ENCODE data around the gene GCNA.

GCNA gene, protein sequence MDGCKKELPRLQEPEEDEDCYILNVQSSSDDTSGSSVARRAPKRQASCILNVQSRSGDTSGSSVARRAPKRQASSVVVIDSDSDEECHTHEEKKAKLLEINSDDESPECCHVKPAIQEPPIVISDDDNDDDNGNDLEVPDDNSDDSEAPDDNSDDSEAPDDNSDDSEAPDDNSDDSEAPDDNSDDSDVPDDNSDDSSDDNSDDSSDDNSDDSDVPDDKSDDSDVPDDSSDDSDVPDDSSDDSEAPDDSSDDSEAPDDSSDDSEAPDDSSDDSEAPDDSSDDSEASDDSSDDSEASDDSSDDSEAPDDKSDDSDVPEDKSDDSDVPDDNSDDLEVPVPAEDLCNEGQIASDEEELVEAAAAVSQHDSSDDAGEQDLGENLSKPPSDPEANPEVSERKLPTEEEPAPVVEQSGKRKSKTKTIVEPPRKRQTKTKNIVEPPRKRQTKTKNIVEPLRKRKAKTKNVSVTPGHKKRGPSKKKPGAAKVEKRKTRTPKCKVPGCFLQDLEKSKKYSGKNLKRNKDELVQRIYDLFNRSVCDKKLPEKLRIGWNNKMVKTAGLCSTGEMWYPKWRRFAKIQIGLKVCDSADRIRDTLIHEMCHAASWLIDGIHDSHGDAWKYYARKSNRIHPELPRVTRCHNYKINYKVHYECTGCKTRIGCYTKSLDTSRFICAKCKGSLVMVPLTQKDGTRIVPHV

DNA sequence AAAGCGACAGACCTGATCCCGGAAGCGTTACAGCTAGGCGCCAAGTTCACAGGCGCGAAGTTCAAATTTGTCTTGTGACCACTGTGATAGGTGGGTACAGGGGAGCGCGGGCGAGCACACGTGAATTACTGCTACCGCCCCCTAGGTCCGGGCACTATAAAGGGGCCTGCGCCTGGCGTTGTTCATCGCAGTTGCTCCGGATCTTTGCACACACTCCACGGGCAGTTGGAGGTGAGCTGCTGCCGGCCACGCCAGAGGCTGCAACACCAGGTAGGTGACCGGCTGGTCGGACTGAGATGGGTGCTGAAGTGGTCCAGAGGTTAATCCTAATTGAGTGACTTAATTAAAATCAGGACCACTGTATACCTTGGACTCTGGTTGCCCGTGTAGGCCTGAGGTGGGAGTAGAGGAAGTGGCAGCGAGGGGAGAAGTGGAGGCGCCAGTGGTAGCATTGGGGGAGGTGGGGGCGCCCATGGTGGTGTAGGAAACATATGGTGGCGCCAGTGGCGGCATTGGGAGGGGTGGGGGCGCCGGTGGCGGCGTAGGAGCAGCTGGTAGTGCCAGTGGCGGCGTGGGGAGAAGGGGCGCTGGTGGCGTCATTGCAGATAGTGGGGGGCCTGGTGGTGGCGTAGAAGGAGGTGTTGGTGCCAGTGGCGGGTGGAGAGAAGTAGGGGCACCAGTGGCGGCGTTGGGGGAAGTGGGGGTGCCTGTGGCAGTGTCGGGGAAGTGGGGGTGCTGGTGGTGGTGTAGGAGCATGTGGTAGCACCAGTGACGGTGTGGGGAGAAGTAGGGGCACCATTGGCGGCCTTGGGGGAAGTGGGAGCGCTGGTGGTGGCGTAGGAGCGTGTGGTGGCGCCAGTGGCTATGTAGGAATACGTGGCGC is at the start of gene GCNA:
GCNA (plus strand) TSS at position 185 of the 883 bp plus-strand sequence. CDS start 2,385 bp downstream, outside the sequence.
- DNase-seq: no peak

DNA sequence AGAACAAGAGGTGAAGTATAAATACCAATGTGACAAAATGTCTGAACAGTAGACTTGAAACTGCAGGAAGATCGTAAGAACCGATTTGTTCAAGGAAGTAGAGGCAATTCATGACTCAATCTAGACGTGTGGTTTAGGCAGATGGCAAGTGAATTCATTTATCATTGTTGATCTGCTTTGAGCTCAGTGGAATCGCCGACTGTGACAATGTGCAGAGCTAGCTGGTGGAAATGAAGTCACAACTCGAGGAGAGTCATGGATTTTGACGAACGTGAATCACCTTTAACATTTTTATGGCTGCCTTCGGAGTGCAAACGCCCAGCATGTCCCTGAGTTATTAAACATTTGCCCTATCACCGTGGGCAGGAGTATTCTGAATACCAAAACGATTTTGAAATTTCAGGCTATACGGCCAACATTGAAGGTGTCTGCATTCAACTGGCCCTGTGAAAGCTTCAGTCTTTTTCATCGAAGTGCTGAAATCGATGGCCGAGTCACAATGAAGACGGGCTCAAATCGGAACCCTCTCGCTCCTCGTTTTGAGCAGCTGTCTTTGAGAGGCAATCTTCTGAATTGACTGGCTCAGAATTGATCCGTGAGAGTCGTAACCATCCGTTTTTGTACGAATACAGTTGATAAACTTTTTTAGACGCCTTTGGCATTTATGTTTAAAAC is 46.0 kb upstream of the GCNA start:
- no peak for DNase-seq

DNA sequence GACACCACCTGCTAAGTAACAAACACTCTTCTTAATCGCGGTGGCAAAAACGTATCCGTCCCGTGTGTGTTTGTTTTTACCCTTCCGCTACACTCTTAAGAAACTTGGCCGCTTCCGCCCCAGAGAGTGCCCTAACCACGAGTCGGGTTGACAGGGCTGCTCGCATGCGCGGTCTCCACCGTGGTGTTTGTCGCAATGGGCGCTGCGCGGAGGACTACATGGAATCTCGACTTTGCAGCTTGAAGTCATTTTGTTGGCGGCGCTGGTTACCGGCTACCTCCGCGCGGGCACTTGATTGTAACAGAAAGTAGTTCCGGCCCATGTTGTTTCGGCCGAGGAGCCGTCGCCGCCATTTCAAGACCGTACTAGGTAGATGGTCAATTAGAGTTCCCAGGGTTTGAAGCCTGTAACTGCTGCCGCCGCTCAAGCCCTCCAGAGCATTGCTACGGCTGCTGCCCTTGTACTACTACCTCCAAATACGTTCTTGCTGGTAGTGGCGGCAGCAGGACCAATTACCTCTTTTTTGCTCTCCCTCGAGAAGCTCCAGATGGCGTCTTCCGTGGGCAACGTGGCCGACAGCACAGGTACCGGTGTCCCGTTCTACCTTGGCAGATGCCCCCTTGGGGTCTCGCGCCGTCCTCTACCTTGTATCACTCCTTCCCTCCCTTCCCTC is 45.3 kb upstream of the GCNA start, which contains the start of gene OGT:
OGT (plus strand) TSS at position 352 of the 673 bp plus-strand sequence; CDS start at position 548, 196 bp downstream.
- peak; percentile 87 to 96 for DNase-seq

DNA sequence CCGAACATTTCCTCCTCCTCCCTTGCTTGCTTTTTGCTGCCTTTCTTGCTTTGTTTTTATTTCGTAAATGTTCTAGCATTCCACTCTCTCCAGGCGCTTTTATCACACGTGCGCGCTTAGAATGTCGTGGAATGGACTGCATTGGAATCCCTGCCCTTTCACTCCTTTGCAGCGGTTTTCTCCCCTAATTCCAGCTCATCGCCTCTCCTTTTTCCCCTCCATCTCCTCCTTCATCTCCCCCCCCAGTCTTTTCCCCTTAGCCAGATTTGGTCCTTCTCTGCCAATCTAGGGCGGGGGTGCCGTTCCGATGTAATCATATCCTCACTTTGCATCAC is 44.8 kb upstream of the GCNA start:
- DNase-seq: no peak

DNA sequence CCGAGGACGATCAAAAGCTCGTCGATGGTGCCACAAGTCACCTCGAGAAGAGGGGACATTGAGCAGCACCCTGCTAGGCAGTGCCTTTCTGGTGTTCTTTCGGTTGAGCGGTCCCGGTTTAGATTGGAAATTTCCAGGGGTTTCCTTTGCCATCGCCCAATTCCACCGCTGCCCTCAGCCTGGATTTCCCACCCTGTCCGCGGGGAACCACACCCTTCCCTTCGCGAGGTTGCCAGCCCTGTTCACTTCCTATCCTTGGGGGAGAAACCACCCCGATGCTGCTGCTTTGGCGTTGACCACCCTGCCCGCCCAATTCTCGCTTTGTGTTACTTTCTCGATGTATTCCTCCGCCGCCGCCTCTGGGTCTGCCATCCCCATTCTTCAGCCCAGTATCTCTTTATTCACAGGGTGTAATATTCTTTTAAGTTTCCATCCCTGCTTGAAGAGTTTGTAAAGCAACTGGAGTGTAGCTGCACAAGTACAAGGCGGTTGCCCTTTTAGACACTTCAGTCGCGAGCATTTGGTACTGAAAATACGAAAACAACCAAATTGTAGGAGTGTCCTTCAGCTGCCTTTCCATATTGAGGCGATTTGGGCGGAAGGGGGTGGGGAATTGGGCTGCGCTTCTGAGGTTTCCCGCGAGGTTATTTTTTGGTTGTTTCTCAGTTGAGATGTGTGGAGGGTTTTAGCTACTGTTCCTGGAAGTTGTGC is 44.2 kb upstream of the GCNA start:
- peak; percentile 5 to 66 for DNase-seq

DNA sequence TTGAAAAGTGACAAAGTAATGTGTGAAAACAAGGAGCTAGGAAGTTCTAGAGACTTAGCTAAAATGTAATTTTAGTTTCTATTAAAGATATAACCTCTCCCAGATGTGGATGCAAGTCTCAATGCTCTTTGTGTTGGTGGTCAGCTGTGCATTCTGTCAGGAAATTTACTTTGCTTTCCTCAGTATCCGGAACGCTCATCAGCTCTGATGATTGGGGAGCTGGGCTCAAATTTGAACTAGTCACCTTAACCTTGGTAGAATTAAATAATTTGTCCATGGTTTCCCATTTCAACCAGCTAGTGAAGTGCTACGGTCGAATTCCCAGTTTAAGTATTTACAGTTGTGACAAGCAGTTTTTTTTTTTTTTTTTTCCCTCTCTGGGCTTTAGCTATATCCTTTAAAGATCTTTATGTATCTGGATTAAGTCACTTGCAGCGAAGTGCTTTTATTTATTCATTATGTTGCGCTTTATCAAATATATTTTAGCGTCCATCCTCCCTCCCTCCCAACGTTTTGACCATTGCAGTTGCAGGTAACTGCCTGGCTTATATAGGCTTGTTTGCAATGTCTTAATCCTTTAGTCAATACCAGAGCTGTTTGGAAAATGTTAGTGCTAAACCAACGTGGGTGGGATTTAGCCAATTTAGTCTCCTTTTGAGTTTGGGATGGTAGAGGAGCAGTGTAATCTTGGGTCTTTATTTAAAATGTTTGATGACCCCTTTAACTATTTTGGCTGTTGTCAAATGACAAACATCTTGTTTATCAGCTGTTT is 43.3 kb upstream of the GCNA start:
- no peak for DNase-seq

DNA sequence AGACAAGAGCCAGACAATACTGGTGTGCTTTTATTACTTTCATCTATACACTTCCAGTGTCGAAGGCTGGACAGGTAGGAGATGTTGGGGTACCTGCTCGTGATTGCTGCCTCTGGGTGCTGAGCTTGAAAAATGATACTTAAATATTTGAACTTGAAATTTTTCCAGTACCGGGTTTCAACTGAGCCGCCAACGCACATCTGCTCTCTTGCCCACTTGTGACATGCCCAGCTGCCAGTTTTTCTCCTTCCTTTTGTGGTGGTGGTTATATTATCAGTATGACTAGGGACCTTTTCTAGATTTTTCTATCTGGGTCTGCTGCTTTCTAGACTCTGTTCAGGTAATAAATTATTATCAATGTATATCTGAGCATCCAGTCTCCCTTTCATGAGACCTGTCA is 42.0 kb upstream of the GCNA start:
- no peak for DNase-seq

DNA sequence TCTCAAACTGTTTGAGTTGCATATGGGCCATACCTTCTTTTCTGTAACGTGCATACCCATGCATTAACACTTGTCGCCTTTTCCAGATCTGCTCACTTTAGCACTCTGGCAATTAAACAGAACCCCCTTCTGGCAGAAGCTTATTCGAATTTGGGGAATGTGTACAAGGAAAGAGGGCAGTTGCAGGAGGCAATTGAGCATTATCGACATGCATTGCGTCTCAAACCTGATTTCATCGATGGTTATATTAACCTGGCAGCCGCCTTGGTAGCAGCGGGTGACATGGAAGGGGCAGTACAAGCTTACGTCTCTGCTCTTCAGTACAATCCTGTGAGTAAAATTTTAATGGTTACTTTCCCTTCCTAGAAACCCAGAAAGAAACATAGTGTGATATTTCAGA is 40.5 kb upstream of the GCNA start:
- no peak for DNase-seq

DNA sequence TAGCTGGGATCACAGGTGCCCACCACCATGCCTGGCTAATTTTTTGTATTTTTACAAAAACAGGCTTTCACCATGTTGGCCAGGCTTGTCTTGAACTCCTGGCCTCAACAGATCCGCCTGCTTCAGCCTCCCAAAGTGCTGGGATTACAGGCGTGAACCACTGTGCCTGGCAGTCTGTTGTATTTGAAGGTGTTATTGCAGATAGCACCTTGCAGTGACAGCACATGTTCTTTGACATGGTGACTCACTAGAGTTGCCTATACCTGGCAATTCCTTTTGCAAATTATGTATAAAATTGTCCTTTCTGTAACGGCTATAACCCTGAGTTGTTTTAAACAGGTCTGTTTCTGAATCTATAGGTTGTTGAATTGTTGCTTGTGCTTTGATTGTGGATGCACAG is 37.4 kb upstream of the GCNA start:
- no peak for DNase-seq

DNA sequence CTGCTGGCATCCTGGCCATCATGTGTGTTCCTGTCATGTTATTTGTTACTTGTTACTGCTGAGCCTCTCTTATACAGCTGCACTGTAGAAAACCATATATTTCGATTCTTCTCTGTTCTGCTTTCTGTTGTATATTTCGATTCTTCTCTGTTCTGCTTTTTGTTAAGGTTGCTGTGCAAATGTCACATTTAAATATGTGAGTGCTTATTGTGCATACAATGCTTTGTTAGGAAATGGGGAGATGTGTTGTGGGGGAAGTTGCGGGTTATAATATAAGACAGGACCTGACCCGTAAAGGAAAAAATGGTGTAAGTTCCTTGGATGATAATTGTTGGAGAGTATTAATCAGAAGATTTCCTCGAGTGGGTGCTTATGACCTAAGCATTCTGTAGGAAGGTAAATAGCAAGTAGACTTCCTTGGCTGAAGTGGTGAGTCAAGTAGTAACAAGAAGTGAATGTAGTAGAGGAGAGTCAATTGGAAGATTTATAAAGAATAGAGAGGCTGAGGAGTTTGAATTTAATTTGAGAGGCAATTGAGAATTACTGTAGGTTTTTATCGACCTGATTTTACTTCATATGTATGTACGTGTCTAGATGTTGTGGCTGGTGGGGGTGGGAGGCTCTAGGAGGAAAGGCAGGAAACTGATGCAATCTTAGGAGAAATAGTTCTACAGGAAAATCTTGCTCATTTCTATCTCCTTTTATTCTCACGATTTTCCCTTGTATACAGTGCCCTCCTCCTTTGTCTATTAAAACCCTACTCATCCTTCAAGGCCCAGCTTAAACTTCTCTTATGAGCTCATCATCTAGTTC is 36.8 kb upstream of the GCNA start:
- peak in 1 of 2 experiments; percentile 54 for DNase-seq

DNA sequence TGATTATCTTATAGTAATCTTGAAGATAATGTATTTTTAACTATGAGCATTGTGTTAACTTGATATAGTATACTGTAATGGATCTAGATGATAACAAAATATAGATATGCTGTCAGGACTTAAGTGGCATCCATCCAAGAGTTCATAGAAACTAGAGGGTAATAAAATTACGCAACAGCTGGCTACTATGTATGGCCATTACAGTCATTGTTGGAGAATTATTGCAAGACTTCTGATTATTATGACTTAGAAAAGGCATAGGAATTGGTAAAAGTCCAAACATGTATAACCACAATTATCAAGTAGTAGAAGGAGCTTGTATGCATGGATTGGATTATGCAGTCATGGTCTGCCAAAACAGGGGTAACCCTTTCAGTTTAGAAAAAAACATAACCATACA is 35.8 kb upstream of the GCNA start:
- peak in 1 of 2 experiments; percentile 2 for DNase-seq

DNA sequence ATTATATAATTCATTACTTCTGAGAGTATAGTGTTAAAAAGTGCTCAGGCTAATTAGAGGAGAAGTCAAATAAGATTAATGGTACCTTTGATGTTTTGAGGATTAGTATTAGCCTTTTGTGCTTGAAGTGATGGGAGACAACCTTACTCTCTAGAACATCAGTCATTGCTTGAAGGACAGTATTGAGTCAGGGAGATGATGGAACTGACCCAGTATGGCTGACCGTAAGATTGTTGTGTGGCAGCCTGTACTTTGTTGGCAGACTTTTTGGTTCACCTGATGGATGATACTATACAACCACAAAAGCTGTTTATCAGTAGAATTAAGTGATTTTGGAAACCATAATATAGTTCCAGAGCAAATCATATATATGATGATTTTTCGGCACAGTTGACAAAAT is 35.4 kb upstream of the GCNA start:
- DNase-seq: no peak

DNA sequence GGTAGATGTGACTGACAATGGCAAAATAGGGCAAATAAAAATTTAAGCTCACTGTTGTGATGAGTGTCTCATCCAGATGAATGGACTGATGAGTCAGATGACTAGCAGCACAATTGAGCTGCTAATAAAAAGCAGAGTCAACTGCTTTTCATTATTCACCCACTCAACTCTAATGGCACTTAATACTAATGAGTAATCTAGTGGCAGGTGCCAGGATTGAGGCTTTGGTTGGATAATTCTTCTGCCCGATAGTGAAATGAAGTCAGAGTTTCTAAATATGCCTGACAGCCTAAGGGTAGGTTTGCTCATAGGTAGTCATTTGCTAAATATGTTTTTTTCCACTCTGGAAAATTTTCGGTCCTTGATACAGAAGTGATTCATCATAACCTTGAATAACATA is 34.9 kb upstream of the GCNA start:
- DNase-seq: peak; percentile 55 to 70

DNA sequence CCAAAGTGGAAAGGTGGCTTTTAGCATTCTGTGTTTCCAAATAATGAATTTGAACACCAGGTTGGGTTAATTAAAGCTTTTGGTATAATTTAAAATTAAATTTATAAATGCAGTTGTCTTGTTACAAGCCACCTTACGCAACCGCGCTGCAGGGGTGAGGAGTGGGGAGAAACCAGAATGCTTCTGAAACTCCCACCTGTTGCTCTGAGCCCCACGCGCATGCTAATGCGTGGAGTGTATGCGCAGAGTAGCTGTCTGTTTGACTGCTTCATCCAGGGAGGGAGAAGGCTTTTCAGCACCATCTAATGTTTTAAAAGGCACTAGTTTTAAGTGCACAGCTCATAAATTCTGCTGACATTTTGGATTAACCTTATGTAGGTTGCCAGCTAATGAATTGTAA is 32.9 kb upstream of the GCNA start:
- no peak for DNase-seq

DNA sequence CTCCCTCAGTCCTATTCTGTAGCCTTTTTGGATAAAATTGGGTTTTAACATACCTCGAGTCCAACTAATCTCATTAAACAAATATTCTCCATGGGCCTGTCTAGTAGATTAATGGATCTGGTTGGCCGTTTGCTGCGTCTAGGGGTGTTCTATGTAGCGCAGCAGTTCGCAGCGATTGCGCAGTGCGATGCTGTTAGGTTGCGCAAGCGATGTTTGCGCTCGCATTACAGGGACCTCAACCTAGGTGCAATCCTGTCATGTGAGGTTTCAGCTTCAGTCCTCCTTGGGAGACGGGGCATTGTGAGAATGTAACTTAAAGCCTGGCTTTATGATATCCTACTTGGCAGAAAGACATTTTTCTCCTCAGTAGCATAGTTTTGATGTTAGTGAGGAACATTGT is 31.4 kb upstream of the GCNA start:
- no peak for DNase-seq

DNA sequence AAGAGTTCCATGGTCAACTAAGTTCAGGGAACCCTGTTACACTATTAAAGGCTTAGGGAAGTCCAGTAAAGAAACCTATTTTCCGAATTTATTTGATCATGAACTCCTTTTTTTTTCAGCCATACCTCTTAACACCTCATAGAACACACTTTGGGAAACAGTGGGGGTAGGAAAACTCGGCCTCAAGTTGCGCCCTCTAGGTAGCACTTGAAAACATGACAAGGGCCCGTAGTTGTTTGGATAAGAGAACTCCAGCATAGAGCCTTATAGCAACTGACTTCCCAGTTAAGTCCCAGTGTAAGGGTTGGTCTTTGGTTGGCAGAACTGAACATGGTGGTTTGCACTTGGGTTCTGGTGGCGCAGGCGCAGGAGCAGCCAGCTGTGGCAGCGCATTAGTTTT is 30.9 kb upstream of the GCNA start:
- no peak for DNase-seq

DNA sequence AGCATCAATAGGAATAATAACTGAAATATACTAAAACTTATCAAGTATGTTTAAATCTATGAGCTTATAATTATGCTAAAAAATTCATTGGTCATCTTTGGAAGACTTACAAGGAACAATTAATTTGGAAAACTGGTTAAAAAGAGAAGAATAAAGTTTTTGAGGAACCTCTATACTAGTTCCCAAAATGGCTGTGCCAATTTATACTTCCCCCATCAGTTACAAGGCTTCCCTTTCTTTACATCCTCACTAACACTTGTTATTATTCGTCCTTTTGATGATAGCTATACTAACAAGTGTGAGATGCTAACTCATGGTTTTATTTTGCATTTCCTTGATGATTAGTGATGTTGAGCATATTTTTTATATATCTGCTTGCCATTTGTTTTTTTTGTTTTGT is 28.3 kb upstream of the GCNA start:
- no peak for DNase-seq

DNA sequence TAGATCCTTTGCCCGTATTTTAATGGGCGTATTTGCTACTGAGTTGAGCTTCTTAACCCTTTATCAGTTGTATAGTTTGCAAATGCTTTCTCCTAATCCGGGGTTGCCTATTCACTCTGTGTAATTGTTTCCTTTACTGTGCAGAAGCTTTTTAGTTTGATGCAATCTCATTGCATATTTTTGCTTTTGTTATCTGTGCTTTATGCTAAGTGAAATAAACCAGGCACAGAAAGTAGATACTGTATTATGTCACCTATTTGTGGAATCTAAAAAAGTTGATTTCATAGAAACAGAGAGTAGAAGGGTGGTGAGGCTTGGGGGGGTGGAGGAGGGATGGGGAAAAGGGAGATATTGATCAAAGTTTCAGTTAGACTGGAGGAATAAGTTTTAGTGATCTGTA is 27.7 kb upstream of the GCNA start:
- no peak for DNase-seq

DNA sequence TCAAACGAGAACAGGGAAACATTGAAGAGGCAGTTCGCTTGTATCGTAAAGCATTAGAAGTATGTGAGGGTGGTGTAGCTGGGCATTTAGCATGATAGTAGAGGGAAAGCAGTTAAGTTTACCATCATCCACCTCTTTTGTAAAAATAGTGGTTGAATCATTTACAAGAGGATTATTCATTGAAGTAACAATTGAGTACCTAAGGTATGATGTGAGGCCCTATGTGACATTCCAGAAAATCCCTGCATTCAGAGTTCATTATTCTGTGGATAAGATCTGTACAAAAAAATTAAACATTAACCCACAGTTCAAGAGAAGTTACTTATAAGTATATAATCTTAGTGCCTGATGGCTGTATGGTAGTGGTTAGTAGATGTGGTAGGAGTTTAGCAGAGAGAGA is 22.2 kb upstream of the GCNA start:
- DNase-seq: no peak

DNA sequence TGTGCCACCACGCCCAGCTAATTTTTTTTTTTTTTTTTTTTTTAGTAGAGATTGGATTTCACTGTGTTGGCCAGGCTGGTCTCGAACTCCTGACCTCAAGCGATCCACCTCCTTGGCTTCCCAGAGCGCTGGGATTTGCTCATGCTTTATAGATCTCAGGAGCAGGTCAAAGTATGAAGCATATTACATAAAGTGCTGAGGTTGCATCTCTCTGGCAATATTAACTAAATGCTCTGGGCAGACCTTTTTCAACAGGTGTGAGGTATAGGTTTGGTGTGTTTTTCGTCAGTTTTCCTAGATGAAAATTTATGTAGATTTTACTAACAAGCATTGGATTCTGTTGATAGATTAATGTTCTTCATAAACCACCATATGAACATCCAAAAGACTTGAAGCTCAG is 19.3 kb upstream of the GCNA start:
- no peak for DNase-seq

Measured in SW 1271 (cell line).